ENCODE measurements around the gene OR52E2.
"Not testable (repeated sequence)": the region's sequence is repeated elsewhere in the genome, so short reads cannot be mapped to it uniquely, and the experiment has no call there.

Gene OR52E2

GRCh38 chr11:5059391-5059790 is at the start of gene OR52E2:
Gene OR52E2 (minus strand): TSS chr11:5059627. CDS start chr11:5059627, 0 bp downstream.
- DNase-seq = no peak

- DNase-seq = no peak
Observed at GRCh38 chr11:5107285-5107684, 47.9 kb upstream of the OR52E2 start.

GRCh38 chr11:5103066-5103465 is 43.6 kb upstream of the OR52E2 start:
- DNase-seq = no peak

- no peak for DNase-seq
Observed at GRCh38 chr11:5102246-5102645, 42.8 kb upstream of the OR52E2 start.

GRCh38 chr11:5096011-5096410 is 36.6 kb upstream of the OR52E2 start:
- no peak for DNase-seq

GRCh38 chr11:5092821-5093585 is 33.6 kb upstream of the OR52E2 start:
- no peak for DNase-seq

- no peak for DNase-seq
Observed at GRCh38 chr11:5090668-5091067, 31.2 kb upstream of the OR52E2 start.

- no peak for DNase-seq
Observed at GRCh38 chr11:5088556-5088955, 29.1 kb upstream of the OR52E2 start.

- no peak for DNase-seq
Observed at GRCh38 chr11:5083602-5084001, 24.2 kb upstream of the OR52E2 start.

GRCh38 chr11:5081405-5081804 is 22.0 kb upstream of the OR52E2 start:
- no peak for DNase-seq

GRCh38 chr11:5071799-5072198 is 12.4 kb upstream of the OR52E2 start:
- DNase-seq = no peak

GRCh38 chr11:5069272-5069671 is 9.8 kb upstream of the OR52E2 start, which contains the start of gene OR52E1:
Gene OR52E1 (plus strand): TSS chr11:5069572.
- no peak for DNase-seq

GRCh38 chr11:5065027-5065426 is 5.6 kb upstream of the OR52E2 start:
- DNase-seq = no peak

- not testable (repeated sequence) for DNase-seq
Observed at GRCh38 chr11:5058679-5059078, 748 bp downstream of the OR52E2 start.

GRCh38 chr11:5046754-5047330 is 12.6 kb downstream of the OR52E2 start:
- DNase-seq = no peak

- DNase-seq = no peak
Observed at GRCh38 chr11:5046226-5046625, 13.2 kb downstream of the OR52E2 start, which contains the start of gene OR52J3. Gene OR52J3 (plus strand): TSS chr11:5046526. CDS start chr11:5046526, 0 bp downstream.

- no peak for DNase-seq
Observed at GRCh38 chr11:5043380-5043779, 16.0 kb downstream of the OR52E2 start.

- no peak for DNase-seq
Observed at GRCh38 chr11:5042091-5042490, 17.3 kb downstream of the OR52E2 start.

GRCh38 chr11:5040876-5041275 is 18.6 kb downstream of the OR52E2 start:
- no peak for DNase-seq

GRCh38 chr11:5038341-5038740 is 21.1 kb downstream of the OR52E2 start:
- DNase-seq = no peak

GRCh38 chr11:5037926-5038325 is 21.5 kb downstream of the OR52E2 start:
- no peak for DNase-seq

GRCh38 chr11:5036669-5037068 is 22.8 kb downstream of the OR52E2 start:
- no peak for DNase-seq

- DNase-seq = no peak
Observed at GRCh38 chr11:5021996-5022395, 37.4 kb downstream of the OR52E2 start.

- DNase-seq = no peak
Observed at GRCh38 chr11:5013012-5013411, 46.4 kb downstream of the OR52E2 start.

GRCh38 chr11:5011254-5011653 is 48.2 kb downstream of the OR52E2 start:
- no peak for DNase-seq

Data from hematopoietic multipotent progenitor cell treated with erythropoietin and hydrocortisone succinate and interleukin-3 and kit ligand, for 6 days (in vitro differentiated cells).